ENCODE results near the gene CNN3. TPM values are rescaled to one million over a fixed set of nuclear protein-coding genes. Genes with fewer than 3 reads are reported as not detected.
A peak's percentile ranks its signal among the peaks of the same experiment; 100 is the strongest.

Gene CNN3
- total and polyA plus RNA-seq, 2 experiments from 2014 or later: 101 to 135 TPM

GRCh38 chr1:94894630-94895029 is 32.3 kb downstream of the CNN3 start:
- Histone ChIP-seq H3K4me3 (no peak overlapping the region), H3K27ac (peak overlapping the region; percentile 39), H3K4me1 (ENCODE audit: low read depth) (no peaks in the 10 kb centered on the region), H3K9me3 (ENCODE audit: low read depth) (no peaks in the 10 kb centered on the region), H3K36me3 (peaks cover 31% of the 10 kb centered on the region), H3K27me3 (no peaks in the 10 kb centered on the region)
- TF ChIP-seq CTCF (IDR thresholded peaks at IDR 0.05; ENCODE audit: low read depth, low read length): no peak
- no peak for DNase-seq (ENCODE audit: low read depth in 1 of 2, low spot score in 1 of 2)

GRCh38 chr1:94892604-94893254 is 34.2 kb downstream of the CNN3 start:
- Histone ChIP-seq H3K4me3 (no peak overlapping the region), H3K4me1 (ENCODE audit: low read depth) (no peaks in the 10 kb centered on the region), H3K27ac (peak overlapping the region; percentile 35), H3K27me3 (no peaks in the 10 kb centered on the region), H3K9me3 (ENCODE audit: low read depth) (no peaks in the 10 kb centered on the region), H3K36me3 (peaks cover 20% of the 10 kb centered on the region)
- no peak for TF ChIP-seq CTCF (IDR thresholded peaks at IDR 0.05; ENCODE audit: low read depth, low read length)
- no peak for DNase-seq (ENCODE audit: low read depth in 1 of 2, low spot score in 1 of 2)

- H3K4me1 ChIP-seq (ENCODE audit: low read depth): peaks cover 8% of the 10 kb centered on the region
- no peak overlapping the region for H3K4me3 ChIP-seq
- no peak overlapping the region for H3K27ac ChIP-seq
Measured at GRCh38 chr1:94888201-94888600, 38.7 kb downstream of the CNN3 start.

GRCh38 chr1:94887603-94888171 is 39.2 kb downstream of the CNN3 start:
- H3K4me1 ChIP-seq (ENCODE audit: low read depth): peaks cover 8% of the 10 kb centered on the region
- no peaks in the 10 kb centered on the region for H3K36me3 ChIP-seq
- no peaks in the 10 kb centered on the region for H3K27me3 ChIP-seq
- H3K27ac ChIP-seq: no peak overlapping the region
- no peaks in the 10 kb centered on the region for H3K9me3 ChIP-seq (ENCODE audit: low read depth)
- no peak overlapping the region for H3K4me3 ChIP-seq
- DNase-seq (ENCODE audit: low read depth in 1 of 2, low spot score in 1 of 2): no peak
- no peak for TF ChIP-seq CTCF (IDR thresholded peaks at IDR 0.05; ENCODE audit: low read depth, low read length)

More at GRCh38 chr1:94888201-94888600, 38.7 kb downstream of the CNN3 start:
- Histone ChIP-seq H3K9me3 (ENCODE audit: low read depth) (no peaks in the 10 kb centered on the region), H3K36me3 (no peaks in the 10 kb centered on the region), H3K27me3 (no peaks in the 10 kb centered on the region)
- no peak for TF ChIP-seq CTCF (IDR thresholded peaks at IDR 0.05; ENCODE audit: low read depth, low read length)
- DNase-seq (ENCODE audit: low read depth in 1 of 2, low spot score in 1 of 2): no peak

- H3K27ac ChIP-seq: no peak overlapping the region
- H3K36me3 ChIP-seq: no peaks in the 10 kb centered on the region
- no peak for DNase-seq (ENCODE audit: low read depth in 1 of 2, low spot score in 1 of 2)
- H3K9me3 ChIP-seq (ENCODE audit: low read depth): no peaks in the 10 kb centered on the region
- H3K4me1 ChIP-seq (ENCODE audit: low read depth): peaks cover 8% of the 10 kb centered on the region
- no peaks in the 10 kb centered on the region for H3K27me3 ChIP-seq
- no peak overlapping the region for H3K4me3 ChIP-seq
- no peak for TF ChIP-seq CTCF (IDR thresholded peaks at IDR 0.05; ENCODE audit: low read depth, low read length)
Measured at GRCh38 chr1:94887106-94887505, 39.8 kb downstream of the CNN3 start.
